ENCODE data around the gene PTPRG.

The PTPRG gene

GRCh38 chr3:61665121-61665520, 103.8 kb downstream of the PTPRG start:
- Histone ChIP-seq H3K4me1 (ENCODE audit: low read length) (peaks cover 21% of the 10 kb centered on the region), H3K4me2 (ENCODE audit: low read length) (no peak overlapping the region), H4K20me1 (ENCODE audit: insufficient read depth, low read length) (no peaks in the 10 kb centered on the region), H3K9ac (ENCODE audit: low read length) (no peak overlapping the region), H3K79me2 (ENCODE audit: low read length) (peaks cover 3% of the 10 kb centered on the region; the same call in 1 of the 2 replicates), H3K27me3 (ENCODE audit: low read depth, low read length) (no peaks in the 10 kb centered on the region), H3K9me3 (ENCODE audit: insufficient read depth, low read length) (no peaks in the 10 kb centered on the region), H3K36me3 (replicated peaks; ENCODE audit: low read depth, low read length) (no peaks in the 10 kb centered on the region), H2AFZ (ENCODE audit: low read depth, low read length) (no peak overlapping the region), H3K27ac (ENCODE audit: low read length) (no peak overlapping the region), H3K4me3 (ENCODE audit: low read length) (no peak overlapping the region)
- TF ChIP-seq EZH2phosphoT487 (IDR thresholded peaks at IDR 0.05; ENCODE audit: low read depth) = no peak
- no peak for TF ChIP-seq CTCF (IDR thresholded peaks at IDR 0.05; ENCODE audit: low read depth, low read length)

GRCh38 chr3:61665987-61666386, 104.6 kb downstream of the PTPRG start:
- H3K9ac ChIP-seq (ENCODE audit: low read length) = no peak overlapping the region
- no peak overlapping the region for H3K4me3 ChIP-seq (ENCODE audit: low read length)
- H4K20me1 ChIP-seq (ENCODE audit: insufficient read depth, low read length) = no peaks in the 10 kb centered on the region
- no peaks in the 10 kb centered on the region for H3K27me3 ChIP-seq (ENCODE audit: low read depth, low read length)
- no peak overlapping the region for H3K4me2 ChIP-seq (ENCODE audit: low read length)
- no peak overlapping the region for H2AFZ ChIP-seq (ENCODE audit: low read depth, low read length)
- H3K36me3 ChIP-seq (replicated peaks; ENCODE audit: low read depth, low read length) = no peaks in the 10 kb centered on the region
- peaks cover 24% of the 10 kb centered on the region for H3K4me1 ChIP-seq (ENCODE audit: low read length)
- no peak for TF ChIP-seq CTCF (IDR thresholded peaks at IDR 0.05; ENCODE audit: low read depth, low read length)
- TF ChIP-seq EZH2phosphoT487 (IDR thresholded peaks at IDR 0.05; ENCODE audit: low read depth) = no peak
- H3K27ac ChIP-seq (ENCODE audit: low read length) = no peak overlapping the region
- peaks cover 10% of the 10 kb centered on the region for H3K79me2 ChIP-seq (ENCODE audit: low read length)
- H3K9me3 ChIP-seq (ENCODE audit: insufficient read depth, low read length) = no peaks in the 10 kb centered on the region

- Histone ChIP-seq H3K27me3 (ENCODE audit: low read depth, low read length) (no peaks in the 10 kb centered on the region), H3K79me2 (ENCODE audit: low read length) (peaks cover 10% of the 10 kb centered on the region), H3K36me3 (replicated peaks; ENCODE audit: low read depth, low read length) (no peaks in the 10 kb centered on the region), H3K9me3 (ENCODE audit: insufficient read depth, low read length) (no peaks in the 10 kb centered on the region), H3K9ac (ENCODE audit: low read length) (no peak overlapping the region), H3K4me2 (ENCODE audit: low read length) (no peak overlapping the region), H3K27ac (ENCODE audit: low read length) (no peak overlapping the region), H4K20me1 (ENCODE audit: insufficient read depth, low read length) (no peaks in the 10 kb centered on the region), H2AFZ (ENCODE audit: low read depth, low read length) (no peak overlapping the region), H3K4me1 (ENCODE audit: low read length) (peaks cover 24% of the 10 kb centered on the region), H3K4me3 (ENCODE audit: low read length) (no peak overlapping the region)
- no peak for TF ChIP-seq EZH2phosphoT487 (IDR thresholded peaks at IDR 0.05; ENCODE audit: low read depth)
- no peak for TF ChIP-seq CTCF (IDR thresholded peaks at IDR 0.05; ENCODE audit: low read depth, low read length)
Measured at GRCh38 chr3:61666615-61667330, 105.4 kb downstream of the PTPRG start.

- H3K79me2 ChIP-seq (ENCODE audit: low read length) = peaks cover 10% of the 10 kb centered on the region
- H3K36me3 ChIP-seq (replicated peaks; ENCODE audit: low read depth, low read length) = no peaks in the 10 kb centered on the region
- no peaks in the 10 kb centered on the region for H3K27me3 ChIP-seq (ENCODE audit: low read depth, low read length)
- no peaks in the 10 kb centered on the region for H3K9me3 ChIP-seq (ENCODE audit: insufficient read depth, low read length)
- H2AFZ ChIP-seq (ENCODE audit: low read depth, low read length) = no peak overlapping the region
- no peak overlapping the region for H3K27ac ChIP-seq (ENCODE audit: low read length)
- no peak overlapping the region for H3K9ac ChIP-seq (ENCODE audit: low read length)
- H3K4me2 ChIP-seq (ENCODE audit: low read length) = no peak overlapping the region
- TF ChIP-seq EZH2phosphoT487 (IDR thresholded peaks at IDR 0.05; ENCODE audit: low read depth) = no peak
- TF ChIP-seq CTCF (IDR thresholded peaks at IDR 0.05; ENCODE audit: low read depth, low read length) = no peak
- no peaks in the 10 kb centered on the region for H4K20me1 ChIP-seq (ENCODE audit: insufficient read depth, low read length)
- H3K4me3 ChIP-seq (ENCODE audit: low read length) = no peak overlapping the region
- H3K4me1 ChIP-seq (ENCODE audit: low read length) = peaks cover 24% of the 10 kb centered on the region
Measured at GRCh38 chr3:61667383-61667782, 106.0 kb downstream of the PTPRG start.

Data from OCI-LY3 (cell line).